CD4-positive, alpha-beta T cell treated with Interleukin-17A for 4 hours (primary cell): ENCODE measurements around the gene ROR1.

Experiments
- DNase-seq: peaks from one replicate; pipeline ENCODE4 v3.0.0-alpha.2; 2020; ENCODE audit warnings: mixed read lengths

Gene ROR1

GRCh38 chr1:63914706-63915105, 140.9 kb downstream of the ROR1 start:
- DNase-seq, result no peak

- DNase-seq, result no peak
Observed at GRCh38 chr1:63915121-63915520, 141.3 kb downstream of the ROR1 start.

GRCh38 chr1:63916485-63917360, 142.9 kb downstream of the ROR1 start:
- no peak for DNase-seq

- no peak for DNase-seq
Observed at GRCh38 chr1:63917571-63918417, 144.0 kb downstream of the ROR1 start.

- DNase-seq, result no peak
Observed at GRCh38 chr1:63918418-63918945, 144.7 kb downstream of the ROR1 start.

- no peak for DNase-seq
Observed at GRCh38 chr1:63920154-63921117, 146.6 kb downstream of the ROR1 start.

- DNase-seq, result no peak
Observed at GRCh38 chr1:63921359-63921758, 147.5 kb downstream of the ROR1 start.

- no peak for DNase-seq
Observed at GRCh38 chr1:63921802-63922201, 148.0 kb downstream of the ROR1 start.

GRCh38 chr1:63922848-63923247, 149.0 kb downstream of the ROR1 start:
- no peak for DNase-seq

- no peak for DNase-seq
Observed at GRCh38 chr1:63923302-63923701, 149.5 kb downstream of the ROR1 start.

GRCh38 chr1:63924600-63924999, 150.8 kb downstream of the ROR1 start:
- no peak for DNase-seq

GRCh38 chr1:63928186-63929105, 154.6 kb downstream of the ROR1 start:
- no peak for DNase-seq

GRCh38 chr1:63929106-63929478, 155.3 kb downstream of the ROR1 start:
- no peak for DNase-seq

GRCh38 chr1:63931468-63931867, 157.7 kb downstream of the ROR1 start:
- no peak for DNase-seq

- no peak for DNase-seq
Observed at GRCh38 chr1:63934697-63935096, 160.9 kb downstream of the ROR1 start.

- DNase-seq, result no peak
Observed at GRCh38 chr1:63935143-63935542, 161.3 kb downstream of the ROR1 start.

- no peak for DNase-seq
Observed at GRCh38 chr1:63935553-63935952, 161.7 kb downstream of the ROR1 start.

GRCh38 chr1:63936276-63936675, 162.5 kb downstream of the ROR1 start:
- DNase-seq, result no peak

GRCh38 chr1:63936801-63937200, 163.0 kb downstream of the ROR1 start:
- no peak for DNase-seq

GRCh38 chr1:63937461-63938022, 163.7 kb downstream of the ROR1 start:
- DNase-seq, result no peak

- DNase-seq, result no peak
Observed at GRCh38 chr1:63940440-63940839, 166.6 kb downstream of the ROR1 start.
